Keratinocyte (primary cell): Measurements from ENCODE around the gene PARD3. TPM values are rescaled to one million over a fixed set of nuclear protein-coding genes. Genes with fewer than 3 reads are reported as not detected.

ENCODE experiments used
- DNase-seq: peaks from one replicate; pipeline ENCODE4 v3.0.0-alpha.2; 2011; ENCODE audit warnings: low read depth, missing footprints, low spot score
- FAIRE-seq: peaks from 2 replicates; lab custom pipeline; 2011; peaks lifted over from hg19 to GRCh38; lab: Jason Lieb, UNC
- H2AFZ ChIP-seq: 2 replicates; pipeline ENCODE4 v1.6.0; 2012; ENCODE audit warnings: low read length, control low read depth, inconsistent platforms; ENCODE audit not compliant: control insufficient read depth
- H3K27ac ChIP-seq: 2 replicates; pipeline ENCODE4 v1.5.1; 2011; ENCODE audit warnings: low read length; ENCODE audit not compliant: control insufficient read depth, insufficient read depth
- H3K27me3 ChIP-seq: 3 replicates; pipeline ENCODE4 v1.6.0; 2011; ENCODE audit warnings: low read length; ENCODE audit not compliant: control insufficient read depth, insufficient read depth; ENCODE audit errors: extremely low read depth
- H3K36me3 ChIP-seq, 2 experiments: 2 replicates in 1 of 2; 3 replicates in 1 of 2; pipeline ENCODE4 v1.5.1; 2011; ENCODE audit warnings: low read length in 2 of 2, mild to moderate bottlenecking in 1 of 2; ENCODE audit not compliant: control insufficient read depth in 2 of 2, insufficient read depth in 2 of 2; ENCODE audit errors: extremely low read depth in 1 of 2
- H3K4me1 ChIP-seq: 3 replicates; pipeline ENCODE4 v1.5.1; 2011; ENCODE audit warnings: low read length; ENCODE audit not compliant: control insufficient read depth, insufficient read depth; ENCODE audit errors: extremely low read depth
- H3K4me2 ChIP-seq: 3 replicates; pipeline ENCODE4 v1.6.0; 2011; ENCODE audit warnings: low read depth, low read length; ENCODE audit not compliant: control insufficient read depth, insufficient read depth; ENCODE audit errors: extremely low read depth
- H3K4me3 ChIP-seq, 3 experiments: fragments of 200-600 bp in 1 of 3; sonication (generic) in 1 of 3; 2 replicates in 2 of 3; 3 replicates in 1 of 3; pipeline ENCODE4 v1.5.1; 2011 to 2016; ENCODE audit warnings: low read length in 3 of 3, mild to moderate bottlenecking in 3 of 3, control low read depth in 2 of 3, inconsistent platforms in 1 of 3, low read depth in 1 of 3, mixed read lengths in 1 of 3, mixed run types in 1 of 3, moderate library complexity in 1 of 3; ENCODE audit not compliant: control insufficient read depth in 2 of 3, insufficient read depth in 2 of 3; ENCODE audit errors: extremely low read depth in 1 of 3
- H3K79me2 ChIP-seq: 2 replicates; pipeline ENCODE4 v1.6.0; 2012; ENCODE audit warnings: low read length; ENCODE audit not compliant: control insufficient read depth, insufficient read depth
- H3K9ac ChIP-seq: 3 replicates; pipeline ENCODE4 v1.6.0; 2011; ENCODE audit warnings: low read length; ENCODE audit not compliant: control insufficient read depth, insufficient read depth; ENCODE audit errors: extremely low read depth
- H3K9me1 ChIP-seq: 3 replicates; pipeline ENCODE4 v1.6.0; 2011; ENCODE audit warnings: low read length; ENCODE audit not compliant: control insufficient read depth, insufficient read depth; ENCODE audit errors: extremely low read depth
- H3K9me3 ChIP-seq: 2 replicates; pipeline ENCODE4 v1.5.1; 2012; ENCODE audit warnings: low read depth, low read length; ENCODE audit not compliant: control insufficient read depth
- H4K20me1 ChIP-seq: 3 replicates; pipeline ENCODE4 v1.6.0; 2011; ENCODE audit warnings: low read length; ENCODE audit not compliant: control insufficient read depth, insufficient read depth; ENCODE audit errors: extremely low read depth
- CTCF ChIP-seq, 3 experiments: IDR thresholded peaks in 1 of 3; conservative IDR thresholded peaks in 1 of 3; optimal IDR thresholded peaks in 1 of 3; 2 replicates in 2 of 3; 3 replicates in 1 of 3; pipeline versions ENCODE3 to v1.5.1; 2011; ENCODE audit warnings: low read length in 3 of 3, mild to moderate bottlenecking in 3 of 3, moderate library complexity in 2 of 3, control low read depth in 1 of 3, inconsistent platforms in 1 of 3; ENCODE audit not compliant: insufficient read depth in 2 of 3; ENCODE audit errors: extremely low read depth in 1 of 3
- EZH2 ChIP-seq: IDR thresholded peaks from one replicate; pipeline ENCODE4 v1.6.1; 2012; ENCODE audit warnings: inconsistent platforms, mild to moderate bottlenecking, low read length, moderate library complexity
- dilution Hi-C: fragments of 300-500 bp; cut with MboI; formaldehyde crosslinking; loops from one replicate; pipeline ENCODE4 v1.7.0; 2020; ENCODE audit warnings: low sequenced_read_pairs; ENCODE audit not compliant: extremely low pct_ligation_motif_present
- polyA plus RNA-seq, 5 experiments: library from polyadenylated mRNA; depleted of rRNA in 3 of 5; stranded (reverse) in 3 of 5; stranded (forward) in 1 of 5; unstranded in 1 of 5; fragments of >200 nt; gene quantifications; 1 replicate in 1 of 5; 2 replicates in 3 of 5; 3 replicates in 1 of 5; pipeline versions ENCODE4 v1.2.1 to v1.2.3, GENCODE V29; 2011 to 2012; ENCODE audit warnings: missing spikeins in 2 of 5, low read depth in 1 of 5, low replicate concordance in 1 of 5

The PARD3 gene
- polyA plus RNA-seq, 1 donor (not counting 4 experiments of a cell fraction or from before 2014, with no cell fraction given): 46.4 TPM

- H3K9me3 ChIP-seq: no peaks in the 10 kb centered on the region
- TF ChIP-seq CTCF (optimal IDR thresholded peaks at IDR 0.05 in 1 of 3, IDR thresholded peaks at IDR 0.05 in 1 of 3, conservative IDR thresholded peaks at IDR 0.05 in 1 of 3; ENCODE audit: extremely low read depth in 1 of 3, insufficient read depth in 2 of 3, low read length in 3 of 3) (no peak), EZH2 (no peak)
- no peaks in the 10 kb centered on the region for H3K9me1 ChIP-seq
- DNase-seq (no peak), FAIRE-seq (no peak)
- H2AFZ ChIP-seq: no peak overlapping the region
- dilution Hi-C loops: no loop called here
- H3K36me3 ChIP-seq: no peaks in the 10 kb centered on the region
- H3K79me2 ChIP-seq: peaks cover 71% of the 10 kb centered on the region
- peaks cover 11% of the 10 kb centered on the region for H3K4me1 ChIP-seq
- H4K20me1 ChIP-seq: no peaks in the 10 kb centered on the region
- H3K27ac ChIP-seq: no peak overlapping the region
- H3K27me3 ChIP-seq: no peaks in the 10 kb centered on the region
- H3K4me3 ChIP-seq: no peak overlapping the region
- no peak overlapping the region for H3K4me2 ChIP-seq
- H3K9ac ChIP-seq: no peak overlapping the region
Observed at GRCh38 chr10:34778237-34778636, 36.9 kb downstream of the PARD3 start.

GRCh38 chr10:34776090-34776690 is 38.9 kb downstream of the PARD3 start:
- no peaks in the 10 kb centered on the region for H3K9me3 ChIP-seq
- no peak overlapping the region for H3K27ac ChIP-seq
- no peaks in the 10 kb centered on the region for H3K27me3 ChIP-seq
- H4K20me1 ChIP-seq: no peaks in the 10 kb centered on the region
- no peaks in the 10 kb centered on the region for H3K9me1 ChIP-seq
- peaks cover 30% of the 10 kb centered on the region for H3K4me1 ChIP-seq
- H3K36me3 ChIP-seq: no peaks in the 10 kb centered on the region
- no peak for FAIRE-seq
- H3K79me2 ChIP-seq: peaks cover 61% of the 10 kb centered on the region
- no peak overlapping the region for H3K9ac ChIP-seq
- no peak overlapping the region for H2AFZ ChIP-seq
- no peak overlapping the region for H3K4me2 ChIP-seq
- no peak overlapping the region for H3K4me3 ChIP-seq
- dilution Hi-C loops: no loop called here
- TF ChIP-seq CTCF (optimal IDR thresholded peaks at IDR 0.05 in 1 of 3, IDR thresholded peaks at IDR 0.05 in 1 of 3, conservative IDR thresholded peaks at IDR 0.05 in 1 of 3; ENCODE audit: extremely low read depth in 1 of 3, insufficient read depth in 2 of 3, low read length in 3 of 3) (no peak), EZH2 (no peak)
- no peak for DNase-seq
